ENCODE results near the gene CDH23.

DNA sequence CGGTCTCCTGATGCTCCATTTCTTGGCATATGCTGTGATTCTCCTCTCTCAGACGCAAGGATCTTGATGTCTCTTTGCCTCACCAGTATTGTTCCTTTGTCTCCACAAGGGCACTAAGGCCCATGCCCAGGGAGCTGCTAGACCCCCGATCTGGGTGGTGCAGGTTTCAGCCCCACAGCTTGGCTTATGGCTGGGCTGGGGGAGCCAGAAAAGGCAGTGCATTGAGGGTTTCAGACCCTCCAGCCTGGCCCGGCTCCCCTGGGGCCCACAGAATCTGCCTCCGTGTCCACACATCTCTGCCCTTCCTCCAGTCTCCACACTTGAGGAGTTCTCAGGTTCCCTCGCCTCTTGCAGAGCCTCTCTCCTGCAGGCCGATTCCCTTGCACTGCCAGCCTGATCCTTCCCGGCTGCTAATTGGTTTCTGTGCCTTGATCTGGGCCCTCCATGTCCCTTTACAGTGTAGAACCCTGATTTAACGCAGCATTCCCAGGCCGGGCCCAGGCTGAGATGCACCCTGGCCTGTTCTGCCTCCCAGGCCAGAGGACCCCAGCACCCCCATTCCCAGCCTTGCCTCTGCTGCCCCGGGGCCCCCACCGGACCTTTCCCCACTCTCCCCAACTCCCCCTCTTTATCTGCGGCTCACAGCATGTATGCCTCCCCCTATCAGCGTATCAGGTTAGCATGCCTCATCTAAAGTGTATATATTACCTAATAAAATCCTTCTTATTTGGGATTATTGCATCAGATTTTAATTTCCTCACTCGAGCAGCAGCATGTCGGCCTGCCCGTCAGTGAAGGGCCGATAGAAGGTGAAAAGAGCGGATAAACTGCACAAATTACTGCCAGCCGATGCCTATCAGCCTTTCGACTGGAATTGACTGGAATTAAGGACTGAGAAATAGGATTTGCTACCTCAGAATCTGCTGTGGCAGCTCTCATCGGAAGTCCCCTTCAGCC is 177.1 kb downstream of the CDH23 start:
- TF ChIP-seq POLR2AphosphoS5 (IDR thresholded peaks at IDR 0.05): no peak
- TF ChIP-seq POLR2A (IDR thresholded peaks at IDR 0.05; ENCODE audit: low read depth): no peak
- TF ChIP-seq EP300 (IDR thresholded peaks at IDR 0.05): no peak
- TF ChIP-seq, protein P1, sequence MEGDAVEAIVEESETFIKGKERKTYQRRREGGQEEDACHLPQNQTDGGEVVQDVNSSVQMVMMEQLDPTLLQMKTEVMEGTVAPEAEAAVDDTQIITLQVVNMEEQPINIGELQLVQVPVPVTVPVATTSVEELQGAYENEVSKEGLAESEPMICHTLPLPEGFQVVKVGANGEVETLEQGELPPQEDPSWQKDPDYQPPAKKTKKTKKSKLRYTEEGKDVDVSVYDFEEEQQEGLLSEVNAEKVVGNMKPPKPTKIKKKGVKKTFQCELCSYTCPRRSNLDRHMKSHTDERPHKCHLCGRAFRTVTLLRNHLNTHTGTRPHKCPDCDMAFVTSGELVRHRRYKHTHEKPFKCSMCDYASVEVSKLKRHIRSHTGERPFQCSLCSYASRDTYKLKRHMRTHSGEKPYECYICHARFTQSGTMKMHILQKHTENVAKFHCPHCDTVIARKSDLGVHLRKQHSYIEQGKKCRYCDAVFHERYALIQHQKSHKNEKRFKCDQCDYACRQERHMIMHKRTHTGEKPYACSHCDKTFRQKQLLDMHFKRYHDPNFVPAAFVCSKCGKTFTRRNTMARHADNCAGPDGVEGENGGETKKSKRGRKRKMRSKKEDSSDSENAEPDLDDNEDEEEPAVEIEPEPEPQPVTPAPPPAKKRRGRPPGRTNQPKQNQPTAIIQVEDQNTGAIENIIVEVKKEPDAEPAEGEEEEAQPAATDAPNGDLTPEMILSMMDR (IDR thresholded peaks at IDR 0.05): no peak
